Measurements from ENCODE around the gene KCNN3. TPM values are rescaled to one million over a fixed set of nuclear protein-coding genes. Genes with fewer than 3 reads are reported as not detected.

The KCNN3 gene
- total RNA-seq, 2 donors from 2014 or later = 3.9 to 4.4 TPM

- H3K9me3 ChIP-seq = no peaks in the 10 kb centered on the region
- no peak for TF ChIP-seq CTCF (IDR thresholded peaks at IDR 0.05)
- no peaks in the 10 kb centered on the region for H3K36me3 ChIP-seq
- no peak overlapping the region for H3K27ac ChIP-seq
- DNase-seq (ENCODE audit: low spot score) = no peak
- peaks cover 0 to 19% of the 10 kb centered on the region in 2 donors for H3K4me1 ChIP-seq
- no peak overlapping the region for H3K4me3 ChIP-seq
- no peaks in the 10 kb centered on the region for H3K27me3 ChIP-seq
Observed at GRCh38 chr1:154851392-154852177, 18.5 kb downstream of the KCNN3 start.

GRCh38 chr1:154849645-154850131 is 20.4 kb downstream of the KCNN3 start:
- H3K27ac ChIP-seq = no peak overlapping the region
- TF ChIP-seq CTCF (IDR thresholded peaks at IDR 0.05) = no peak

GRCh38 chr1:154848983-154849382 is 21.1 kb downstream of the KCNN3 start:
- no peak for TF ChIP-seq CTCF (IDR thresholded peaks at IDR 0.05)
- H3K4me1 ChIP-seq = peaks cover 0 to 33% of the 10 kb centered on the region in 2 donors
- no peak overlapping the region for H3K4me3 ChIP-seq
- no peak for DNase-seq (ENCODE audit: low spot score)
- H3K27me3 ChIP-seq = no peaks in the 10 kb centered on the region
- no peaks in the 10 kb centered on the region for H3K9me3 ChIP-seq
- H3K27ac ChIP-seq = no peak overlapping the region
- H3K36me3 ChIP-seq = no peaks in the 10 kb centered on the region

More at GRCh38 chr1:154849645-154850131, 20.4 kb downstream of the KCNN3 start:
- Histone ChIP-seq H3K27me3 (no peaks in the 10 kb centered on the region), H3K36me3 (no peaks in the 10 kb centered on the region), H3K4me1 (peaks cover 0 to 32% of the 10 kb centered on the region in 2 donors), H3K9me3 (no peaks in the 10 kb centered on the region), H3K4me3 (no peak overlapping the region)
- no peak for DNase-seq (ENCODE audit: low spot score)

- H3K4me3 ChIP-seq = no peak overlapping the region
- H3K27ac ChIP-seq = no peak overlapping the region
- no peak for TF ChIP-seq CTCF (IDR thresholded peaks at IDR 0.05)
- no peak for DNase-seq (ENCODE audit: low spot score)
- H3K27me3 ChIP-seq = no peaks in the 10 kb centered on the region
- H3K9me3 ChIP-seq = no peaks in the 10 kb centered on the region
- no peaks in the 10 kb centered on the region for H3K36me3 ChIP-seq
- H3K4me1 ChIP-seq = peaks cover 0 to 39% of the 10 kb centered on the region in 2 donors
Observed at GRCh38 chr1:154847891-154848290, 22.2 kb downstream of the KCNN3 start.

- Histone ChIP-seq H3K36me3 (no peaks in the 10 kb centered on the region), H3K27ac (no peak overlapping the region), H3K4me3 (no peak overlapping the region), H3K4me1 (peaks cover 0 to 39% of the 10 kb centered on the region in 2 donors), H3K9me3 (no peaks in the 10 kb centered on the region), H3K27me3 (no peaks in the 10 kb centered on the region)
- DNase-seq (ENCODE audit: low spot score) = no peak
- no peak for TF ChIP-seq CTCF (IDR thresholded peaks at IDR 0.05)
Observed at GRCh38 chr1:154846565-154847442, 23.3 kb downstream of the KCNN3 start.
